Measurements from ENCODE around the gene GCK.

- no peak for TF ChIP-seq CTCF (IDR thresholded peaks at IDR 0.05)
- no peak for TF ChIP-seq POLR2AphosphoS5 (IDR thresholded peaks at IDR 0.05)
- TF ChIP-seq POLR2A (IDR thresholded peaks at IDR 0.05) = no peak
Measured at GRCh38 chr7:44107116-44107960, 81.9 kb downstream of the GCK start.
